GM12878 (cell line): ENCODE results near the gene RIC3. TPM values are rescaled to one million over a fixed set of nuclear protein-coding genes. Genes with fewer than 3 reads are reported as not detected.

Experiments used
- ATAC-seq: fragments of 200-7000 bp; cut with Tn5 transposase; 3 replicates; pipeline ENCODE4 v1.9.1; 2020; ENCODE audit warnings: mild to moderate bottlenecking, moderate library complexity
- BruUV-seq: library from RNA; stranded (reverse); fragments of 400-500 nt; replicated peaks from 2 replicates; lab custom pipeline; 2021; lab: Mats Ljungman, UMichigan
- CTCF ChIA-PET: fragments of 300-600 bp; sonication (Branson Sonifier 250); formaldehyde crosslinking; extraction: SDS; loops from one replicate; lab custom pipeline; 2021; ENCODE audit warnings: inconsistent platforms; lab: Yijun Ruan, JAX
- POLR2A ChIA-PET: fragments of 350-600 bp; formaldehyde crosslinking; extraction: SDS; loops from one replicate; lab custom pipeline; 2021; ENCODE audit warnings: inconsistent platforms; lab: Charles Lee
- RAD21 ChIA-PET: fragments of 300-600 bp; sonication (Branson Sonifier 250); formaldehyde crosslinking; loops from one replicate; lab custom pipeline; 2023; ENCODE audit warnings: antibody characterized with exemption; ENCODE audit not compliant: unreplicated experiment; lab: Charles Lee
- SMC1A ChIA-PET: fragments of 300-600 bp; sonication (Branson Sonifier 250); formaldehyde crosslinking; loops from one replicate; lab custom pipeline; 2023; ENCODE audit not compliant: unreplicated experiment, uncharacterized antibody; lab: Charles Lee
- DNase-seq: peaks from one replicate; pipeline ENCODE4 v3.0.0-alpha.2; 2011; ENCODE audit warnings: low read depth, low spot score
- FAIRE-seq: peaks from 3 replicates; lab custom pipeline; 2011; peaks lifted over from hg19 to GRCh38; lab: Jason Lieb, UNC
- H2AFZ ChIP-seq: 2 replicates; pipeline ENCODE4 v1.6.0; 2011; ENCODE audit warnings: low read depth, low read length, control low read depth; ENCODE audit not compliant: control insufficient read depth
- H3K27ac ChIP-seq: 2 replicates; pipeline ENCODE4 v1.5.1; 2011; ENCODE audit warnings: control low read depth; ENCODE audit not compliant: control insufficient read depth, insufficient read depth
- H3K27me3 ChIP-seq, 2 experiments: replicated peaks in 1 of 2; 2 replicates each; pipeline versions ENCODE4 v1.6.0 to v1.6.1; 2011; ENCODE audit warnings: low read length in 1 of 2; ENCODE audit not compliant: control insufficient read depth in 2 of 2, insufficient read depth in 2 of 2
- H3K36me3 ChIP-seq, 2 experiments: 2 replicates each; pipeline ENCODE4 v1.5.1; 2011; ENCODE audit warnings: low read length in 1 of 2; ENCODE audit not compliant: control insufficient read depth in 2 of 2, insufficient read depth in 2 of 2
- H3K4me1 ChIP-seq: 2 replicates; pipeline ENCODE4 v1.6.1; 2011; ENCODE audit warnings: mild to moderate bottlenecking, low read length, moderate library complexity, mixed read lengths; ENCODE audit not compliant: control insufficient read depth, insufficient read depth
- H3K4me2 ChIP-seq: 2 replicates; pipeline ENCODE4 v1.6.0; 2011; ENCODE audit warnings: control low read depth; ENCODE audit not compliant: control insufficient read depth, insufficient read depth
- H3K4me3 ChIP-seq: fragments of 200-600 bp; sonication (generic); 2 replicates; pipeline ENCODE4 v1.5.1; 2016
- H3K79me2 ChIP-seq: 2 replicates; pipeline ENCODE4 v1.6.0; 2011; ENCODE audit warnings: low read length; ENCODE audit not compliant: control insufficient read depth, insufficient read depth
- H3K9ac ChIP-seq: 2 replicates; pipeline ENCODE4 v1.8.0; 2011; ENCODE audit warnings: low read length, control low read depth, mixed read lengths; ENCODE audit not compliant: control insufficient read depth, insufficient read depth
- H3K9me3 ChIP-seq: replicated peaks from 3 replicates; pipeline ENCODE4 v1.5.1; 2011; ENCODE audit warnings: mild to moderate bottlenecking, low read length; ENCODE audit not compliant: control insufficient read depth, insufficient read depth
- H4K20me1 ChIP-seq: 2 replicates; pipeline ENCODE4 v1.6.0; 2011; ENCODE audit not compliant: control insufficient read depth, insufficient read depth
- BCL3 ChIP-seq: IDR thresholded peaks from 2 replicates; pipeline ENCODE4 v1.6.1; 2011; ENCODE audit warnings: borderline replicate concordance, low read depth, mild to moderate bottlenecking, moderate library complexity, low read length; ENCODE audit not compliant: insufficient read depth, poor library complexity, severe bottlenecking
- BHLHE40 ChIP-seq, 2 experiments: fragments of 450-650 bp in 1 of 2; IDR thresholded peaks; 2 replicates each; pipeline ENCODE4 v1.6.1; 2011 to 2017; ENCODE audit warnings: low read depth in 2 of 2, borderline replicate concordance in 1 of 2, improper control_type of control experiment in 1 of 2, low read length in 1 of 2, mild to moderate bottlenecking in 1 of 2
- BMI1 ChIP-seq: fragments of 450-650 bp; IDR thresholded peaks from 2 replicates; pipeline ENCODE4 v1.6.1; 2016; ENCODE audit warnings: mild to moderate bottlenecking, moderate library complexity, borderline replicate concordance
- BRCA1 ChIP-seq: IDR thresholded peaks from 2 replicates; pipeline ENCODE4 v1.6.1; 2011; ENCODE audit warnings: low read depth, low read length, improper control_type of control experiment
- CREB1 ChIP-seq: IDR thresholded peaks from 2 replicates; pipeline ENCODE4 v1.6.1; 2012; ENCODE audit warnings: low read depth, mild to moderate bottlenecking, inconsistent platforms
- CTCF ChIP-seq, 3 experiments: IDR thresholded peaks in 2 of 3; conservative IDR thresholded peaks in 1 of 3; 2 replicates each; pipeline ENCODE4 v1.5.1; 2011; ENCODE audit warnings: low read depth in 3 of 3, low read length in 3 of 3, mild to moderate bottlenecking in 3 of 3, control low read depth in 2 of 3, moderate library complexity in 2 of 3, inconsistent platforms in 1 of 3, mixed read lengths in 1 of 3; ENCODE audit not compliant: control insufficient read depth in 2 of 3, insufficient read depth in 1 of 3; ENCODE audit errors: extremely low read depth in 1 of 3
- EZH2 ChIP-seq: IDR thresholded peaks from 2 replicates; pipeline ENCODE4 v1.6.1; 2012; ENCODE audit warnings: low read depth, mild to moderate bottlenecking, control low read depth, inconsistent platforms, low read length, borderline replicate concordance; ENCODE audit not compliant: control insufficient read depth
- FOS ChIP-seq: IDR thresholded peaks from 3 replicates; pipeline ENCODE4 v1.6.1; 2011; ENCODE audit warnings: borderline replicate concordance; ENCODE audit not compliant: insufficient read length; ENCODE audit errors: extremely low read depth
- GABPA ChIP-seq: IDR thresholded peaks from 2 replicates; pipeline ENCODE4 v1.6.1; 2014; ENCODE audit warnings: antibody characterized with exemption, low read depth, mild to moderate bottlenecking, inconsistent platforms
- HDAC6 ChIP-seq: fragments of 200-600 bp; sonication (generic); IDR thresholded peaks from one replicate; pipeline ENCODE4 v1.8.0; 2017; ENCODE audit warnings: antibody characterized with exemption; ENCODE audit not compliant: unreplicated experiment
- KLF5 ChIP-seq: fragments of 450-650 bp; IDR thresholded peaks from 2 replicates; pipeline ENCODE4 v1.6.1; 2014; ENCODE audit warnings: mild to moderate bottlenecking; ENCODE audit not compliant: partially characterized antibody
- MXI1 ChIP-seq: fragments of 150-350 bp; IDR thresholded peaks from 2 replicates; pipeline ENCODE4 v1.6.1; 2011; ENCODE audit warnings: low read depth, mild to moderate bottlenecking, inconsistent platforms, low read length, improper control_type of control experiment
- NFYA ChIP-seq: IDR thresholded peaks from 2 replicates; pipeline ENCODE4 v1.6.1; 2011; ENCODE audit warnings: low read depth, mild to moderate bottlenecking, low read length, improper control_type of control experiment, borderline replicate concordance
- RAD51 ChIP-seq: fragments of 450-650 bp; IDR thresholded peaks from 2 replicates; pipeline ENCODE4 v1.6.1; 2016; ENCODE audit warnings: moderate library complexity, mild to moderate bottlenecking, inconsistent platforms
- SMC3 ChIP-seq: IDR thresholded peaks from 2 replicates; pipeline ENCODE4 v1.6.1; 2011; ENCODE audit warnings: low read length, improper control_type of control experiment, borderline replicate concordance
- SPI1 ChIP-seq: IDR thresholded peaks from 2 replicates; pipeline ENCODE4 v1.6.1; 2011; ENCODE audit warnings: low read depth, mild to moderate bottlenecking, low read length, moderate library complexity, borderline replicate concordance; ENCODE audit not compliant: insufficient read depth
- SUPT20H ChIP-seq: IDR thresholded peaks from 2 replicates; pipeline ENCODE4 v1.6.1; 2011; ENCODE audit warnings: low read depth, mild to moderate bottlenecking, low read length, moderate library complexity, borderline replicate concordance; ENCODE audit not compliant: control insufficient read depth
- ZBTB33 ChIP-seq: fragments of 450-650 bp; IDR thresholded peaks from 2 replicates; pipeline ENCODE4 v1.6.1; 2017; ENCODE audit warnings: mild to moderate bottlenecking
- ZNF274 ChIP-seq: IDR thresholded peaks from one replicate; pipeline ENCODE4 v1.8.0; 2011; ENCODE audit not compliant: insufficient read length, insufficient read depth
- WGBS: methylation state at CpG from one replicate; pipeline ENCODE4 v1.1.6; 2016; ENCODE audit warnings: low lambda C conversion rate; ENCODE audit not compliant: insufficient replicate concordance, insufficient coverage; ENCODE audit errors: missing lambda C conversion rate; 5-methylcytosine and 5-hydroxymethylcytosine counted together
- in situ Hi-C: fragments of 300-500 bp; cut with MboI; formaldehyde crosslinking; loops from 9 replicates; pipeline ENCODE4 v1.14.3; 2018; ENCODE audit warnings: mixed read lengths
- intact Hi-C: fragments of 100-400 bp; cut with micrococcal nuclease; formaldehyde crosslinking; loops from one replicate; pipeline ENCODE4 v1.14.2; 2022; ENCODE audit not compliant: unreplicated experiment
- polyA plus RNA-seq, 11 experiments: library from polyadenylated mRNA; depleted of rRNA in 4 of 11; unstranded in 6 of 11; stranded (reverse) in 5 of 11; fragments of >200 nt; fragmentation: Nextera tagmentation in 4 of 11; fragmentation: Illumina TruSeq in 1 of 11; extraction: Ambion mirVana in 4 of 11; extraction: Trizol in 1 of 11; gene quantifications; 1 replicate in 1 of 11; 2 replicates in 10 of 11; pipeline versions ENCODE4 v1.2.1 to v1.2.3, GENCODE V29; 2011 to 2016; ENCODE audit warnings: inconsistent platforms in 2 of 11, missing spikeins in 2 of 11, low read depth in 1 of 11
- total RNA-seq, 4 experiments: library from RNA; depleted of rRNA in 3 of 4; stranded (reverse); fragments of >200 nt in 3 of 4; fragmentation: Illumina TruSeq in 1 of 4; extraction: Trizol in 1 of 4; gene quantifications; 2 replicates each; pipeline versions ENCODE4 v1.2.1 to v1.2.3, GENCODE V29; 2013 to 2021

RIC3 gene
- total and polyA plus RNA-seq, 10 of the 15 experiments (the other 5 are each of a cell fraction or from before 2014, with no cell fraction given), result 0.90 to 8.9 (median 2.2) TPM

GRCh38 chr11:8218409-8218808 is 49.6 kb upstream of the RIC3 start:
- Histone ChIP-seq H3K27ac (no peak overlapping the region), H4K20me1 (no peaks in the 10 kb centered on the region; the same call in 1 of the 2 replicates), H3K79me2 (no peaks in the 10 kb centered on the region), H3K36me3 (no peaks in the 10 kb centered on the region), H3K4me1 (no peaks in the 10 kb centered on the region; the same call in 1 of the 2 replicates), H3K27me3 (no peaks in the 10 kb centered on the region; a peak in 1 of 4 replicates), H2AFZ (no peak overlapping the region), H3K9me3 (no peaks in the 10 kb centered on the region), H3K4me3 (no peak overlapping the region), H3K4me2 (no peak overlapping the region), H3K9ac (no peak overlapping the region)
- SMC1A ChIA-PET, result interaction anchor here (3.6 kb wide), 1 partner anchor 348 kb away, joined by 20 read pairs; no protein-coding TSS in a partner anchor
- TF ChIP-seq NFYA, result no peak
- TF ChIP-seq BHLHE40 (IDR thresholded peaks at IDR 0.05; ENCODE audit: borderline replicate concordance in 1 of 2, low read depth in 2 of 2, low read length in 1 of 2), result no peak
- TF ChIP-seq SPI1, result no peak
- TF ChIP-seq CTCF (IDR thresholded peaks at IDR 0.05 in 2 of 3, conservative IDR thresholded peaks at IDR 0.05 in 1 of 3; ENCODE audit: control insufficient read depth in 2 of 3, extremely low read depth in 1 of 3, insufficient read depth in 1 of 3, low read depth in 3 of 3, low read length in 3 of 3), result no peak
- TF ChIP-seq CREB1, result no peak
- no peak for TF ChIP-seq GABPA
- no peak for TF ChIP-seq BRCA1
- TF ChIP-seq BCL3, result no peak
- no peak for TF ChIP-seq BMI1
- TF ChIP-seq HDAC6, result no peak
- TF ChIP-seq FOS, result no peak
- TF ChIP-seq ZBTB33, result no peak
- no peak for TF ChIP-seq ZNF274
- TF ChIP-seq SMC3, result no peak
- no peak for TF ChIP-seq SUPT20H
- TF ChIP-seq KLF5, result no peak
- no peak for TF ChIP-seq EZH2
- no peak for TF ChIP-seq RAD51
- no peak for TF ChIP-seq MXI1
- FAIRE-seq (no peak), ATAC-seq (no peak), DNase-seq (no peak)
- intact Hi-C loops, result no loop called here
- in situ Hi-C loops, result no loop called here
- no TSS peak for BruUV-seq
- POLR2A ChIA-PET, result no interaction called here
- CTCF ChIA-PET, result interaction anchor here (1.5 to 2.3 kb wide), 2 partner anchors 19 to 349 kb away, joined by 7 read pairs; no protein-coding TSS in a partner anchor
- RAD21 ChIA-PET, result interaction anchor here (0.9 kb wide), 1 partner anchor 25 kb away, joined by 3 read pairs; no protein-coding TSS in a partner anchor
- 31% methylated on average over 4 of the region's 4 CpGs for WGBS
